Stimulated activated CD4-positive, alpha-beta T cell treated with anti-CD3 and anti-CD28 coated beads, Interleukin-15, amount 100 ng/mL, for 24 hours (primary cell): ENCODE data around the gene PODNL1.
"Not testable (repeated sequence)": the region's sequence is repeated elsewhere in the genome, so short reads cannot be mapped to it uniquely, and the experiment has no call there.

ENCODE experiments used
- DNase-seq: peaks from one replicate; pipeline ENCODE4 v3.0.0-alpha.2; 2020

PODNL1 gene, protein sequence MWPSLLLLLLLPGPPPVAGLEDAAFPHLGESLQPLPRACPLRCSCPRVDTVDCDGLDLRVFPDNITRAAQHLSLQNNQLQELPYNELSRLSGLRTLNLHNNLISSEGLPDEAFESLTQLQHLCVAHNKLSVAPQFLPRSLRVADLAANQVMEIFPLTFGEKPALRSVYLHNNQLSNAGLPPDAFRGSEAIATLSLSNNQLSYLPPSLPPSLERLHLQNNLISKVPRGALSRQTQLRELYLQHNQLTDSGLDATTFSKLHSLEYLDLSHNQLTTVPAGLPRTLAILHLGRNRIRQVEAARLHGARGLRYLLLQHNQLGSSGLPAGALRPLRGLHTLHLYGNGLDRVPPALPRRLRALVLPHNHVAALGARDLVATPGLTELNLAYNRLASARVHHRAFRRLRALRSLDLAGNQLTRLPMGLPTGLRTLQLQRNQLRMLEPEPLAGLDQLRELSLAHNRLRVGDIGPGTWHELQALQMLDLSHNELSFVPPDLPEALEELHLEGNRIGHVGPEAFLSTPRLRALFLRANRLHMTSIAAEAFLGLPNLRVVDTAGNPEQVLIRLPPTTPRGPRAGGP

DNA sequence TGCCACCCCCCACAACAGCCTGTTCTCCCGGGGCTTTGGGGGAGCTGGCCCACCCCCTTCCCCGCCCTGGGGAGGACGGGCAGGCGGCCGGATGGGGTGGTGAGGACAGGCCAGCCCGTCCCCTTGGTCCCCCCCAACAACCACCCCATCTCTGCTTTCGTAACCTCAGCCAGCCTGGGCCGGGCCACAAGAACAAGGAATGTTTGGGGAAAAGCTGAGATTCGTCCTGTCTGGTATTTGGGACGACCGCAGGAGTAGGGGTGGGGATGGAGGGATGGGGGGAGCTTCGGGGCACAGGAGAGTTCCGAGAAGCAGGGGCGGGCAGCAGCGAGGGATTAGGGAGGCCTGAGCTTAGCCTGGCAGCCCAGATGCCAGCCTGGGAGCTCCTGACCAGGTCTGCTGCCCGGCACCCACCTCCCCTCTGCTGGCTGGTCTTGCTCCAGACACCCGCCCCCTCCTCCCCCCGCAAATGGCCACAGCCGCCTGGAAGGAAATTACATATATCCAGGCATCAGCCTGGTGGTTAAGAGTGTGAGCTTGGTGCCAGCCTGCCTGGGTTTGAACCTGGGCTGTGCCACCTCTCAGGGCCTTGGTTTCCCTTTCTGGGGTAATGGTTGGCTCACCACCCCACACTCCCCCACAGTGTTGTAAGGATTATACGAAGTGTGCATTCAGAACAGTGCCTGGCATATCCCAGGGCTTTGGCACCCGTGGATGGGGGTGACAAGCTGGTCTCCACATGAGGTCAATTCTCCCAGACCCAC is at the start of gene PODNL1:
Gene PODNL1 (minus strand): TSS at position 117 of the 764 bp plus-strand sequence. CDS start 236 bp downstream, outside the sequence.
- no peak for DNase-seq

DNA sequence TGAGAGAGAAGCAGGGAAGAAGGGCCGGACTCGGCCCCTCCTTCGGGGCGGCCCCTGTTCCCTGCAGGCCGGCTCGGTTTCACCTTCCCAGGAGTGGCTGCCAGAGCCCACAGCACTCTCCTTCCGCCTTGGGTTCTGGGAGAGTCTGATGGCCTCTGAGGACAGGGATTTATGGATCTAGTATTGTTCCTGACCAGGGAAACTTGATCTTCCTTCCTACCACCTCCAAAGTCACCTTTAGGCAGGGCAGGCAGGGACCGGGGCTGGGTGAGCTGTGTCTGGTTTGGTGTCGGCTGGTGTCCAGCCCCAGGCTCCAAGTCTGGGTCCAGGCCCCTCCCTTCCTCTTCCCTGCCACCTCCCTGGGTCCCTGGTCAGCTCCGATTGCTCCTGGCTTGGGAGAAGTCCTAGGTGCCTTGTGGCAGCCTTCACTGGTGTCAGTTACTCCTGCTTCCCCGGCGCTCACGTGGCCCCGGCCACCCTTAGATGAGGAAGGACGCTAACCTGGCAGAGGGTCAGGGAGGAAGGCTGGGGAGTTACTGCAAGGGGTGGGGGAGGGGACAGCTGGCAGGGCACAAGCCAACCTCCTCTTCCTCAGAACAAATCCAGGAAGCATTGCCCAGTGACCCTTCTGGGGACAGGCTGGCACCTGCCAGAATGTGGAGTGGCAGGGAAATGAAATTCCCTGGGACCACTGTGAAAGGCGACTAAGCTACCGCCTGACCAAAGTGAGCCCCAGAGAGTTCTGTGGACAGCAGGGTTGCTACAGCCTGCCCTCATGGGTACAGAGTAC is 49.1 kb upstream of the PODNL1 start:
- no peak for DNase-seq

DNA sequence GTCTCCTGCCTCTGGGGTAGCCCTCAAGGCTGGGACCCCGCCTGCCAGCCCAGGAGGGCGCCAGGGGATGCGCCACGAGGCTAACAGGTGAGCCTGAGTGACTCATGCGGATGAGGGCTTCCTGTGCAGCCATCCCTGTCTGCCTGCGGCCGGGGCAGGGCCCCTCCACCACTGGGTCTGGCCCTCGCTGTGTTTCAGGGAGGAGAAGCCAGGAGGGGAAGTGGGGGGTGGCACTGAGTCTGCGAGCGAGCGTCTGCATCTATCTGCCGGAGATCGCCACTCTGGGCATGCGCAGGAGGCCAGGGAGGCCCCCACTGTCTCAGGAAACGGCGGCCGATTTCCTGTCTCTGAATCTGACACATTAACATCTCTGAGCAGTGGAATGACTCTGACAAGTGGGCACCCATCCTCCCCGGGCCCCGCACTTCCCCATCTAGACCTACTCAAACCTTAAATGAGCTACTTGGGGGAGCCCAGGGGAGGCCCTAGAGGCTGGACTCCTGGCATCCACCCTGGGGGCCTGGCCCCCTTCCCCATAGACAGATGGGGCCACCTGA is 48.2 kb upstream of the PODNL1 start:
- peak; percentile 99 for DNase-seq

DNA sequence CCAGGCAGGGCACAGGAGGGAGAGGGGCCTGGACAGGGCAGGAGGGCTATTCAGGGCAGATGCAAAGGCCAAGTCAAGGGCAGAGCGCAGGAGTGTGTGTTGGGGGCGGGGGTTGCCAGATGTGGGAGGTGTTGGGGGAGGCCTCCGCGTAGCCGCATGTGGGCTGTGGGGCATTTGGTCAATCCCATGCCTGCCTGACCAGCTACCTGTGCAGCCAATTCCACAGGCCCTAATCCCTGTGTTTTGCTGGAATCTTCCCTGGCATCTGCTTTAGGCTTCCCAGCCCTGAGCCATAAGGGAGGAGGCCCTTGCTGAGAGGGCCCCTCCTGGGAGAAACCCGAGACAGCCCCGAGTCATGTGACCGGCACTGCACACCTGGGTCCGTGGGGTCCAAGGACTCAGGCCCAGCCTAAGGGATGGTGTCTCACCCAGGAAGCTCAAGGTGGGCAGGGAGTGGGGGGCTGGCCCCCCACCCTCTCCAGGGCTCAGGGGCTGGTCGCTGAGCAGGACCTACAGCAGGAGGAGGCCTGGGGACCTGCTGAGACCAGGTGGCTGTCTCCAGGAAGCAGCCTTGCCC is 47.6 kb upstream of the PODNL1 start:
- DNase-seq: peak; percentile 42

DNA sequence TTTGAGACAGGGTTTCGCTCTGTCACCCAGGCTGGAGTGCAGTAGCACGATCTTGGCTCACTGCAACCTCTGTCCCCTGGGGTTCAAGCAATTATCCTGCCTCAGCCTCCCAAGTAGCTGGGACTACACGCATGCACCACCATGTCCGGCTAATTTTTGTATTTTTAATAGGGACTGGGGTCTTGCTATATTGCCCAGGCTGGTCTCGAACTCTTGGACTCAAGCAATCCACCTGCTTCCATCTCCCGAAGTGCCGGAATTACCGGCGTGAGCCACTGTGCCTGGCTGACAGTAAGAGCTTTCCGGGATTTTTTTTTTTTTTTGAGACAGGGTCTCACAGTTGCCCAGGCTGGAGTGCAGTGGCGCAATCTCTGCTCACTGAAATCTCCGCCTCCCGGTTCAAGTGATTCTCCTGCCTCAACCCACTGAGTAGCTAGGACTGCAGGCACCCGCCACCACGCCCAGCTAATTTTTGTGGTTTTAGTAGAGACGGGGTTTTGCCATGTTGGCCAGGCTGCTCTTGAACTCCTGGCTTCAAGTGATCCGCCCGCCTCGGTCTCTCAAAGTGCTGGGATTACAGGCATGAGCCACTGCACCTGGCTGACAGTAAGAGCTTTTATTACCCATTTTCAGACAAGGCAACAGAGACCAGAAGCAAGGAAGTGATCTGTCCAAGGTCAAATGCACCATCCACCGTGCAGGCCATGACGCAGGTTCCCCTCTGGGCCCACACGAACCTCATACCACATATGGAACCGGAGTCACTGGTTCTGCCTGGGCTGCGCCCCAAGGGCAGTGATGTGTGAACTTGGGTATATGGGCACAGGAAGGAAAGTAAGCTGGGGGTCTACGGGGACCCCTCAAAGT is 46.9 kb upstream of the PODNL1 start:
- peak; percentile 28 for DNase-seq

DNA sequence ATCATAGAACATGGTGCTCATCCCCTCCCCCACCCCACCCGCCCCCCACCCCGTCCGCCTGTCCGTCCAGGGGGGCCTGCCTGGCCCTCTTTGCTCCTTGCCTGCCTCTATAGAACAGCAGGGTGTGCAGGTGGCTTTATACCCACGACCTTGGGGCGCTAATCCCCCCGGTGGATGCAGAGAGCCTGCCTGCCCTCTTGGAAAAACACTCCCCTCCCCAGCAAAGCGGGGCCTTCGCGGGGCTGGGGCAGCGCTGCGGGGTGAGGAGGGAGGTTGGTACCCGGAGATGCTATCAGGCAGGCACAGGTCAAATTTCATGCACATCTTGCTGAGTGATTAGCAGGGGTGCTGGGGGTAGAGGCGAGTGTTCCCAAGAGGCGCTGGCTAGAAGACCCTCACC is 46.0 kb upstream of the PODNL1 start:
- DNase-seq: no peak

DNA sequence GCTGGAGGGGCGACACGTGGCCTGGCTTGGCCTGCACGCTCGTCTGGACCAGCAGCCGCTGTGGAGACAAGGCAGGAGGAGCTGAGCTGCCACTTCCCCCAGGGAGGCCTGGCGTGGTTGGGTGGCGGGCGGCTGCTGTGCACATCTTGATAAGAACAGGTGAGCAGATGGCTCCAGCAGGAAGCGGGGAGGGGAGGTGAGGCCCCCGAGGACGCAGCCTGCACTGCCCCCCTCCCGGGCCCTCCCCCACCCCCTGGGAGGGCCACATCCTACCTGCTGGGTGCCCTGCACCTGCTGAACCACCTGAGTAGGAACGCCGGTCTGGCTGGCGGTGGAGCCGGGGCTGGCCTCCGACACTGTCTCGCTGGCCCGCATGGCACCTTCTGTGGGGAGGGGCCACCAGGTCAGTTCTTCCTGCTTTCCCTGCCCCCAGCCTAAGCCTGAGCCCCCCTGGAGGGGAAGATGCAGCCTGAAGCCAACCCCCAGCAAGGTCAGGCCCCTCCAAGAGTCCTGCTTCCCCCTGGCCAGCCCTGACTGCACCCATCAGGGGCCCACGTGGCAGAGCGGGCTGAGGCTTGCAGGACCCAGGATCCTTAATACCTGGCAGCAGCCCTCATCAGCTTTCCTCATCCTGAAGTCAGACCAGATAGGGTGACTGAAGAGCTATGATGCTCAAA is 45.1 kb upstream of the PODNL1 start:
- no peak for DNase-seq

DNA sequence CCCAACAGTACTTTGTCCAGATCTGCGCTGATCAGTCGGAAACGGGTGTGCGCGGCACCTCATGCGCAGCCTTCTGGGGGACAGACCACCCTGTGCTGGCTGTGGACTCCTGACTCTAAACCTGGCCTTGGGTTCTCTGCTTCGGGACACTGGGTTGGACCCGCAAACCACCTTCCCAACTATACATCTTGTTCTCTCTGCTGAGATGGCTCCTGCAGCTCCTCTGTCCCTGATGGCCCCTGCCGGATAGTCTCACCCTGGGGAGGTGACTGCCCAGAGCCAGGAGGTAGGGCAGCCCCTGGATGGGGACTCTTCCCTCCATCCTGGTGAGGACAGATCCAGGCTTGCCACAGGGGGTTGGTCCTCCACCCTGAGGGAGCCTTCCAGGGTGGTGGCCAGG is 44.6 kb upstream of the PODNL1 start:
- DNase-seq: no peak

DNA sequence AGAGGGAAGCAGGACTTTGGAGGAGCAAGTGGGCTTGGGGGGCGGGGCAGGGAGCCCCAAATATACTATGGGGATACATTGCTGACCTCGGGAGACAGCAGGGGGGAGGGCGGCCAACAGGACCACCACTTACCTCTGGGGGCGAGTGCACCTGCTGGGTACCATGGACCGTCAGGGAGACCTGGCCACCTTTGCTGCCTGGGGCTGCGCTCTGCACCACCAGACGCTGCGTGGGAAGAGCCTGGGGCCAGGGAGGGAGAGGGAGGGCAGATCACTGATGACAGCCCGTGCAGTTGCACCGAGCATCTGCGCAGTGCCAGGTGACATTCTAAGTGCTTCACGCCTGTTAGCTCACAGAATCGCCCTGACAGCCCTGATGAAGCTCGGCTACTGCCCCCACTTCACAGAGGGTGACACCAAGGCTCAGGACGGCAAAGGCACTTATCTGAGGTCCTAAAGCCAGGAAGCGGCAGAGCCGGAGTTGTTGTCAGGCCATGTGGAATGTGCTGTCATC is 43.8 kb upstream of the PODNL1 start:
- no peak for DNase-seq

DNA sequence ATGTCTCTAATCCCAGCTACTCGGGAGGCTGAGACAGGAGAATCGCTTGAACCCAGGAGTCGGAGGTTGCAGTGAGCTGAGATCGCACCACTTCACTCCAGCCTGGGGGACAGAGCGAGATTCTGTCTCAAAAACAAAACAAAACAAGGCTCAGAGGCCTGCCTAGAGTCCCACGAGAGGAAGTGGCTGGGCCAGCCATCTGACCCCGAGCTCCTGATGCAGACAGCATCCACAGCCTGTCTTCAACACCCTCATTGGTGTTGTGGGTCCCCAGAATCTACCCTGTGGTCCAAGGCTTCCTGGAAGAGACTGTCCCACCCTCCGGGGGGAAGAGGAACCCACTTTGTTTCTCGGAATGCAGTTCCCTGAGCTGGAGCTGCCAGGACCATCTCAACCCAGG is 43.2 kb upstream of the PODNL1 start:
- no peak for DNase-seq

DNA sequence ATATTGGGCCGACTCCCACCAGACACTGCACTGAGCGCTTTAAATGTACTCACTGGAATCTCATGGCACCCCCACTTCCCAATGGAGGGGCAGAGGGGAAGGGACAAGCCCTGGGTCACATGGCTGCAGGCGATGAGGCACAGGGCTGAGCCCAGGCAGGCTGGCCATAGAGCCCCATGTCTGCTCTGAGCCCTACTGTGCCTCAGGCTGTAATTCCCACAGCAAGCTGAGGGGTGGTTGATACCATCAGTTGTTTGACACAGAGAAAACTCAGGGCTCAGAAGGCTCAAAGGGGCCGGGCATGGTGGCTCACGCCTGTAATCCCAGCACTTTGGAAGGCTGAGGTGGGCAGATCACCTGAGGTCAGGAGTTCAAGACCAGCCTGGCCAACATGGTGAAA is 42.8 kb upstream of the PODNL1 start:
- no peak for DNase-seq

DNA sequence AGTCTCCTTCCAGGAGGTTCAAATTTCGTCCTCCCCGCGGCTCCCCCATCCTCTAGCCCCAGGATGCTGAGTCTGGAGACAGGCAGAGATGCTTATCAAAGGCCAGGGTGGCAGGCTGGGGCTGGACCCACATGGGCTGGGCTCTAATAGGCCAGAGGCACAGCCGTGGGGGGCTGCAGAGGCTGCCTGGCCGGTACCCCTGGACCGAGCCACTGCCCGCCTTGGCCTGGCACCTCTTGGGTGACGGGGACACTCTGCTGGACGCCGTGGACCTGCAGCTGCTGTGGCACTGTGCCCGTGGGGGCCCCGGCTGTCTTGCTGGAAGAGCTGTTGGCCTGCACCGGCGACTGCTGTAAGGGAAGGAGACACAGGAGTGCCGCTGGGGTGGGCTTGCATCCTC is 42.1 kb upstream of the PODNL1 start:
- DNase-seq: no peak

DNA sequence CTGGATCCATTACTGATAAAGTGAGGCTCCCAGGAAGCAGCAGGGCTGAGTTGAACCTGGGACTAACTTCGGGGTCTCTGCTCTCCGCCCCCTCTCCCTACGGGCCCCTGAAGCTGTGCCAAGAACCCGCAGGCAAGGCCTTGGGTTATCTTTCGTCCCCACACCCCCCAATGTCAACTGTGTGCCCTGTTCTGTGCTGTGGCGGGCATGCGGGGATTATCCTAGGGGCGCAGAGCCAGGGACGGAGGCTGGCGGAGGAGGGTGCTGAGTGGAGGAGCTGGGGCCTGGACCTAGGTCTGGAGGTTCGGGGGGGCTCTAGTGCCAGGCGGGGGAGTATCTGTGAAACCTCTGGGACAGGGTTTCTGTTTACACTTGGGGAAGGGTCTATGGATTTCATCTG is 41.5 kb upstream of the PODNL1 start:
- DNase-seq: no peak

DNA sequence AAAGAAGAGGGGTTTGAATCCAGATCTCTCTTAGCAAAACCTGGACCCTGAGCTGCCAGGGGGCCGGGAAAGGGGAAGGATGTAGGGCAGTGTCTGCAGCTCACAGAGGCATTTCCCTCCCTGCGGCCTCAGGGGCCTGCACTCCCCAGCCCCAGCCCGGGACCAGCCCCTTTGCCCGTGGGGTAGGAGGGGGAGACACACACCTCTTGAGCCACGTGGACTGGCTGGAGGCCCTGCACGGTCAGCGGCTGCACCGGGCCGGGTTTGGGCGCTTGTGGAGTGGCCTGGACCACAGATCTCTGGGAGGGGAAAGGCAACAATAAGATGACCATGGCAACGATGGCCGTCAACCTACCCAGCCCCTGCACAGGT is 41.0 kb upstream of the PODNL1 start:
- DNase-seq: no peak

DNA sequence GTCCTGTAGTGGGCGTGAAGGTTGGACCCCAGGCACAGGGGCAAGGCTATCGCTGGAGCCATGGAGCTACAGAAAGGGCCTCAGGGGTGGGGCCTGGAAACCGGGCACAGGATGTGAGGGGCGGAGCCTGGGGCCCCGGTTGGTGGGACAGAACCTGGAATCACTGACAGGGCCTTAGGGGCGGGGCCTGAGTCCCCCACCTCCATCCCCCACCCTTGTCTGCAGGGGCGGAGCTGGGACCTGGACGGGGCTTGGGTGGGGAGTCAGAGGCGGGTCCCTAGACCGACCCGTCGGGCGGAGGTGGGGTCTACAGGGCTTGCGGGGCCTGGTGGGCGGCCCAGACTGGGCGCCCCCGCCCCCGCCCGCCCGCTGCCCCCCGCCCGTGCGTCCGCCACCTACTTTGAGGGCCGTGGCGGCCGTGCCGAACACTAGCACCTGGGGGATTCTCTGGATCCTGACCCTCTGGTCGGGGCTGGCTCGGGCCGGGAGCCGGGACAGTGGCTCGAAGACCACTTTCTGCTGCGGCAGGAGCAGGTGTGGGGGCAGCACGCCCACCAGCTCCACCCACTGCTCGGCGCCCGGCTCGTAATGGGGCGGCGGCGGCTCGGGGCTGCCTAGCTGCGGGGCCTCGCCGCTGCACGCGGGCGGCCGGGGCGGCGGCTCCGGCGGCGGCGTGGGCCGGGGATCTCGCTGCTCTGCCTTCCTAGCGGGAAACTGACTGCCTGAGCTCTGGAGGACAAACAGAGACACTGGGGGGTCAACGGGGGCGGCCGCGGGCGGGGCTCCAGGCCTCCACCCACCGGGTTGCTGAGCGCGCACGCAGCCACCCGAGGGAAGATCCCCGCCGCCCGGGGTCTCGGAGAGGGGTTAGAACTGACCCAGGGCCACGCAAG is 40.4 kb upstream of the PODNL1 start:
- DNase-seq: peak; percentile 58

DNA sequence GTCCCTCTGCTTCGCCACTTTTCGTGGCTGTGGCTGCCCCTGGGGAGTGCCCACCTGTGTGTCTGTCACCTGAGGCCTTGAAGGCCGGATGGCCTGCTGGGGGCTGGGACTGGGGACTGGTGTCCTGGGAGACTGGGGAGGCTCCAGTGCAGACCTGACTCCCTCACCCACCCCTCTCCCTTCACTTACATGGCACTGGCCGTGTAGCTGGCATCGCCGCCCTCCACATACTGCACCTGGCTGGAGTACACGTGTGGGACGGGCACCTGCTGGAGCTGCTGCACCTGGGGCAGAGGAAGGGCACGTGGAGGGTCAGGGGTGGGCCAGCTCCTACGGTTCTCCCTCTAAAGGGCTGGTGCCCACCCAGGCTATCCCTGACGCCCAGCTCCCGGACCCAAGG is 39.6 kb upstream of the PODNL1 start:
- DNase-seq: no peak

DNA sequence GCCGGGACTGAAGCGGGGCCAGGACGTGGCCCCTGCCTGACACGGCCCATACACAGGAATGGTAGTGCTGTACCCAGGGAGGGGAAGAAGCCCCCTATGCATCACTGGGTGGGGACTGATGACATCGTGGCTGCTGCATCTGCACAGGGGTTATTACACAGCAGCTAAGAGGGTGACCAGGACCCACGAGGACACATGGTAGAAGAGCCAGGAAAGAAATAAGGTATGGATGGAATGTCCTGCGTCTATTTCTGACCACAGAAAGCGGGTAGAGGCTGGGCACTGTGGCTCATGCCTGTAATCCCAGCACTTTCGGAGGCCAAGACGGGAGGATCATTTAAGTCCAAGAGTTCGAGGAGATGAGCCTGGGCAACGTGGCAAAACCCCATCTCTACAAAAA is 38.2 kb upstream of the PODNL1 start:
- DNase-seq: no peak

DNA sequence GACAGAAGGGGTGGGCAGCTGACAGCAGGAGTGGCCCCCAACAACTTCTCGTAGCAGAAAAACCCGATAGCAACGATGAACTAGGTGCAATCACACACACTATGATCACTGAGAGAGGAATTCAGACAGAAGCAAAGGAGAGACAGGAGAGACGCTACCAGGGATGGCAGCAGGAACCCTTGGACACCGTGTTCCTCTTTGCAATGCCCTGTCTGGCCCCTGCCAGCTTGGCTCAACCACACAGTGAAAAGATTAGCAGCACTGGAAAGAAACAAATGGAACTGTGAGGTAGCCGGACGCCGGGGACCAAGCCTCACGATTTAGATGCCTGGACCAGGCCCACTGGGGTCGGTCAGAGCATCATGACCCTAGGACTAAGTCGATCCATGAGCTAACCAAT is 37.7 kb upstream of the PODNL1 start:
- no peak for DNase-seq

DNA sequence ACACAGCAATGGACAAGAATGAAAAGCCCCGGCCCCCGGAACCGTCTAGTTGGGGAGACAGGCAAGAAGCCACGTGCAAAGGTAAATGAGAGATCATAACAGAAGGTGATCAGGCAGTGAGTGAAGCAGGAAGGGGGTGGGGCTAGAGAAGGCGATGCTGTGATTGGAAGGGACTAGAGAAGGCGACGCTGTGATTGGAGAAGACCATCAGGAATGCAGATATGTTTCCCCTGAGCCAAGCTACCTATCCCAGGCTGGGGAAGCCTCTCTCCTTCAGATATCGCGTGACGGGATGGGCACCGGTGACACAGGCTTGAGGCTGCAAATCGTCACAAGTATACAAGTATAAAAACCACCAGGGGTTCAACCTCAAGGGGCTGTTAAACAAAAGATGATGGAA is 35.9 kb upstream of the PODNL1 start:
- peak; percentile 54 for DNase-seq

DNA sequence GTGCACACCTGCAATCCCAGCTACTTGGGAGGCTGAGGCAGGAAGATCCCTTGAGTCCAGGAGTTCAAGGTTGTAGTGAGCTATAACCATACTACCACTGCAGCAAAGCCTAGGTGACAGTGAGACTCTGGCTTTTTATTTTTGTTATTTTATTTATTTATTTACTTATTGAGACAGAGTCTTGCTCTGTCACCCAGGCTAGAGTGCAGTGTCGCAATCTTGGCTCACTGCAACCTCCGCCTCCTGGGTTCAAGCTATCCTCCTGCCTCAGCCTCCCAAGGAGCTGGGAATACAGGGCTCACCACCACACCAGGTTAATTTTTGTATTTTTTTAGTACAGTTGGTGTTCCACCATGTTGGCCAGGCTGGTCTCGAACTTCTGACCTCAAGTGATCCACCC is 35.3 kb upstream of the PODNL1 start:
- not testable (repeated sequence) for DNase-seq
